Mesenchymal stem cell (in vitro differentiated cells and primary cell): ENCODE data around the gene CFAP99.
"Not testable (repeated sequence)": the region's sequence is repeated elsewhere in the genome, so short reads cannot be mapped to it uniquely, and the experiment has no call there.

Experiments
- DNase-seq: peaks from one replicate; pipeline ENCODE4 v3.0.0-alpha.2; 2013
- H2AFZ ChIP-seq: one replicate; pipeline ENCODE4 v1.6.1; 2013; ENCODE audit warnings: low read depth, mild to moderate bottlenecking, control low read depth, inconsistent platforms, low read length, moderate library complexity
- H2AK5ac ChIP-seq: 2 replicates; pipeline ENCODE4 v1.6.1; 2013; ENCODE audit warnings: low read length, moderate library complexity, mild to moderate bottlenecking, inconsistent platforms; ENCODE audit not compliant: severe bottlenecking
- H2BK120ac ChIP-seq: one replicate; pipeline ENCODE4 v1.6.1; 2013; ENCODE audit warnings: low read depth, mild to moderate bottlenecking, inconsistent platforms, low read length, moderate library complexity
- H2BK12ac ChIP-seq, 2 experiments: one replicate each; pipeline ENCODE4 v1.6.1; 2013; ENCODE audit warnings: inconsistent platforms in 2 of 2, low read length in 2 of 2, mild to moderate bottlenecking in 2 of 2, moderate library complexity in 2 of 2, control low read depth in 1 of 2
- H2BK15ac ChIP-seq: one replicate; pipeline ENCODE4 v1.6.1; 2013; ENCODE audit warnings: mild to moderate bottlenecking, low read depth, inconsistent platforms; ENCODE audit not compliant: poor library complexity, severe bottlenecking
- H2BK5ac ChIP-seq: 2 replicates; pipeline ENCODE4 v1.6.1; 2013; ENCODE audit warnings: low read depth, mild to moderate bottlenecking, low read length, control low read depth, inconsistent platforms; ENCODE audit not compliant: poor library complexity, severe bottlenecking
- H3K14ac ChIP-seq, 2 experiments: one replicate each; pipeline ENCODE4 v1.6.1; 2013; ENCODE audit warnings: inconsistent platforms in 2 of 2, low read length in 2 of 2, control low read depth in 1 of 2, mild to moderate bottlenecking in 1 of 2, moderate library complexity in 1 of 2
- H3K18ac ChIP-seq, 2 experiments: one replicate each; pipeline ENCODE4 v1.6.1; 2013; ENCODE audit warnings: inconsistent platforms in 2 of 2, low read length in 2 of 2, control low read depth in 1 of 2, low read depth in 1 of 2, mild to moderate bottlenecking in 1 of 2
- H3K23ac ChIP-seq, 2 experiments: one replicate each; pipeline ENCODE4 v1.6.1; 2013; ENCODE audit warnings: inconsistent platforms in 2 of 2, low read length in 2 of 2, mild to moderate bottlenecking in 2 of 2, moderate library complexity in 2 of 2, control low read depth in 1 of 2
- H3K27ac ChIP-seq: 2 replicates; pipeline ENCODE4 v1.5.1; 2013; ENCODE audit warnings: mild to moderate bottlenecking, moderate library complexity, low read length, control low read depth, inconsistent platforms; ENCODE audit not compliant: poor library complexity, severe bottlenecking
- H3K27me3 ChIP-seq, 2 experiments: 2 replicates each; pipeline versions ENCODE4 v1.6.1 to v1.7.0; 2013; ENCODE audit warnings: low read length in 2 of 2, mild to moderate bottlenecking in 2 of 2, moderate library complexity in 2 of 2, control low read depth in 1 of 2, inconsistent platforms in 1 of 2; ENCODE audit not compliant: control insufficient read depth in 1 of 2, insufficient read depth in 1 of 2
- H3K36me3 ChIP-seq, 2 experiments: 2 replicates each; pipeline versions ENCODE4 v1.6.1 to v1.7.0; 2013; ENCODE audit warnings: low read length in 2 of 2, control low read depth in 1 of 2, inconsistent platforms in 1 of 2, low read depth in 1 of 2, mild to moderate bottlenecking in 1 of 2; ENCODE audit not compliant: insufficient read depth in 2 of 2, control insufficient read depth in 1 of 2
- H3K4ac ChIP-seq, 2 experiments: one replicate each; pipeline ENCODE4 v1.6.1; 2013; ENCODE audit warnings: inconsistent platforms in 2 of 2, low read length in 2 of 2, mild to moderate bottlenecking in 2 of 2, moderate library complexity in 2 of 2, control low read depth in 1 of 2, low read depth in 1 of 2
- H3K4me1 ChIP-seq: 2 replicates; pipeline ENCODE4 v1.6.1; 2013; ENCODE audit warnings: low read depth, low read length, control low read depth; ENCODE audit not compliant: control insufficient read depth, insufficient read depth
- H3K4me2 ChIP-seq: 2 replicates; pipeline ENCODE4 v1.6.1; 2013; ENCODE audit warnings: low read length, mild to moderate bottlenecking, inconsistent platforms; ENCODE audit not compliant: poor library complexity, severe bottlenecking
- H3K4me3 ChIP-seq, 2 experiments: 2 replicates each; pipeline versions ENCODE4 v1.5.1 to v1.7.0; 2013; ENCODE audit warnings: low read length in 2 of 2, mild to moderate bottlenecking in 2 of 2, control low read depth in 1 of 2, low read depth in 1 of 2; ENCODE audit not compliant: insufficient read depth in 1 of 2
- H3K79me1 ChIP-seq: replicated peaks from 2 replicates; pipeline ENCODE4 v1.6.1; 2013; ENCODE audit warnings: mild to moderate bottlenecking, control low read depth, low read length, inconsistent platforms; ENCODE audit not compliant: poor library complexity, severe bottlenecking
- H3K9ac ChIP-seq: 2 replicates; pipeline ENCODE4 v1.7.0; 2013; ENCODE audit warnings: mild to moderate bottlenecking, low read length, moderate library complexity
- H3K9me3 ChIP-seq: 2 replicates; pipeline ENCODE4 v1.7.0; 2013; ENCODE audit warnings: mild to moderate bottlenecking, low read length; ENCODE audit not compliant: control insufficient read depth
- H4K8ac ChIP-seq: one replicate; pipeline ENCODE4 v1.6.1; 2013; ENCODE audit warnings: inconsistent platforms, mild to moderate bottlenecking, low read length, moderate library complexity
- H4K91ac ChIP-seq: one replicate; pipeline ENCODE4 v1.6.1; 2013; ENCODE audit warnings: mild to moderate bottlenecking, low read length, inconsistent platforms
- whole genome bisulfite sequencing: methylation state at CpG from one replicate; pipeline ENCODE4 v1.1.7; 2013; ENCODE audit warnings: mixed read lengths; 5-methylcytosine and 5-hydroxymethylcytosine counted together

CFAP99 gene

GRCh38 chr4:2462218-2462991 lies 43.6 kb downstream of the CFAP99 start:
- Histone ChIP-seq H3K14ac (peak overlapping the region in 1 of 2 experiments; percentile 4), H2AK5ac (no peak overlapping the region), H3K23ac (no peak overlapping the region), H4K8ac (no peak overlapping the region), H3K4me3 (peak overlapping the region; percentile 64 to 72), H3K27ac (no peak overlapping the region), H2BK5ac (no peak overlapping the region), H3K9ac (peak overlapping the region; percentile 66), H3K9me3 (no peaks in the 10 kb centered on the region), H2BK15ac (no peak overlapping the region), H3K79me1 (no peaks in the 10 kb centered on the region), H3K18ac (peak overlapping the region in 1 of 2 experiments; percentile 48), H2BK12ac (no peak overlapping the region), H4K91ac (no peak overlapping the region), H3K36me3 (peaks cover 6% of the 10 kb centered on the region in 2 experiments), H2BK120ac (no peak overlapping the region), H3K4me1 (peaks cover 9% of the 10 kb centered on the region), H3K4me2 (peak overlapping the region; percentile 87), H3K4ac (no peak overlapping the region), H2AFZ (peak overlapping the region; percentile 79), H3K27me3 (peaks cover 13 to 19% of the 10 kb centered on the region in 2 experiments)
- peak; percentile 79 for DNase-seq
- WGBS = 3% methylated on average over 45 of the region's 99 CpGs

GRCh38 chr4:2462992-2463762 lies 44.4 kb downstream of the CFAP99 start:
- H2BK12ac ChIP-seq = no peak overlapping the region
- H3K9me3 ChIP-seq = no peaks in the 10 kb centered on the region
- H3K9ac ChIP-seq = peak overlapping the region; percentile 45
- peaks cover 10 to 14% of the 10 kb centered on the region in 2 experiments for H3K27me3 ChIP-seq
- no peak overlapping the region for H2AFZ ChIP-seq
- H3K14ac ChIP-seq = no peak overlapping the region
- peak overlapping the region; percentile 87 for H3K4me2 ChIP-seq
- H3K4ac ChIP-seq = no peak overlapping the region
- no peak overlapping the region for H2BK120ac ChIP-seq
- no peak overlapping the region for H2AK5ac ChIP-seq
- H4K91ac ChIP-seq = no peak overlapping the region
- H4K8ac ChIP-seq = no peak overlapping the region
- no peak overlapping the region for H3K23ac ChIP-seq
- peaks cover 14% of the 10 kb centered on the region for H3K4me1 ChIP-seq
- no peak overlapping the region for H3K18ac ChIP-seq
- 37% methylated on average over 34 of the region's 35 CpGs for WGBS
- H3K4me3 ChIP-seq = peak overlapping the region in 1 of 2 experiments; percentile 36
- peaks cover 6% of the 10 kb centered on the region in 2 experiments for H3K36me3 ChIP-seq
- no peak overlapping the region for H2BK5ac ChIP-seq
- H2BK15ac ChIP-seq = no peak overlapping the region
- H3K27ac ChIP-seq = no peak overlapping the region
- H3K79me1 ChIP-seq = peaks cover 3% of the 10 kb centered on the region
- DNase-seq = no peak

- H4K91ac ChIP-seq = no peak overlapping the region
- peaks cover 6% of the 10 kb centered on the region in 2 experiments for H3K36me3 ChIP-seq
- peaks cover 4% of the 10 kb centered on the region for H3K79me1 ChIP-seq
Observed at GRCh38 chr4:2465032-2465431, 46.3 kb downstream of the CFAP99 start.

GRCh38 chr4:2465544-2465943 lies 46.8 kb downstream of the CFAP99 start:
- not testable (repeated sequence) for H3K4me3 ChIP-seq, H3K18ac ChIP-seq, H3K4ac ChIP-seq, H2BK120ac ChIP-seq, H3K14ac ChIP-seq, H3K36me3 ChIP-seq, H2BK12ac ChIP-seq, H2BK15ac ChIP-seq, H3K79me1 ChIP-seq, H4K8ac ChIP-seq, H3K23ac ChIP-seq, H2BK5ac ChIP-seq, H2AFZ ChIP-seq, H3K9ac ChIP-seq, H3K27ac ChIP-seq, H3K9me3 ChIP-seq, H4K91ac ChIP-seq, H3K27me3 ChIP-seq, H2AK5ac ChIP-seq, DNase-seq, H3K4me2 ChIP-seq
- H3K4me1 ChIP-seq = peaks cover 13% of the 10 kb centered on the region

More at GRCh38 chr4:2465032-2465431, 46.3 kb downstream of the CFAP99 start:
- Histone ChIP-seq H2BK120ac (no peak overlapping the region), H3K4me2 (no peak overlapping the region), H2BK5ac (no peak overlapping the region), H3K23ac (no peak overlapping the region), H3K14ac (no peak overlapping the region), H3K4me3 (no peak overlapping the region), H3K18ac (no peak overlapping the region), H3K4ac (no peak overlapping the region), H2AK5ac (no peak overlapping the region), H4K8ac (no peak overlapping the region), H2AFZ (no peak overlapping the region), H3K9ac (no peak overlapping the region), H3K4me1 (peaks cover 13% of the 10 kb centered on the region), H2BK15ac (no peak overlapping the region), H2BK12ac (no peak overlapping the region), H3K27ac (no peak overlapping the region), H3K9me3 (no peaks in the 10 kb centered on the region), H3K27me3 (peaks cover 5 to 6% of the 10 kb centered on the region in 2 experiments)
- WGBS = 90% methylated on average over 6 of the region's 6 CpGs
- no peak for DNase-seq
